Breast epithelium (tissue), 4 donors: ENCODE measurements around the gene CNIH4. TPM values are rescaled to one million over a fixed set of nuclear protein-coding genes. Genes with fewer than 3 reads are reported as not detected.

ENCODE experiments used
- DNase-seq, 2 donors: peaks; one replicate each; pipeline ENCODE4 v3.0.0-alpha.2; 2019; ENCODE audit warnings: low spot score in 2 of 2
- H3K27ac ChIP-seq, 2 donors: fragments of 200-600 bp; sonication (generic) in 1 of 2; one replicate each; pipeline ENCODE4 v1.5.1; 2016 to 2019; ENCODE audit warnings: mild to moderate bottlenecking in 1 of 2
- H3K27me3 ChIP-seq, 2 donors: fragments of 200-600 bp; sonication (generic) in 1 of 2; one replicate each; pipeline versions ENCODE4 v1.5.1 to v1.6.0; 2017 to 2019; ENCODE audit warnings: control low read depth in 1 of 2, mild to moderate bottlenecking in 1 of 2
- H3K36me3 ChIP-seq: fragments of 200-600 bp; one replicate; pipeline ENCODE4 v1.5.1; 2019
- H3K4me1 ChIP-seq, 2 donors: fragments of 200-600 bp; sonication (generic); one replicate each; pipeline ENCODE4 v1.5.1; 2016 to 2019; ENCODE audit warnings: control low read depth in 1 of 2
- H3K4me3 ChIP-seq, 3 donors: fragments of 200-600 bp; sonication (generic); 1 replicate in 2 of 3; 2 replicates in 1 of 3; pipeline ENCODE4 v1.5.1; 2016 to 2019; ENCODE audit warnings: mild to moderate bottlenecking in 3 of 3, moderate library complexity in 2 of 3
- H3K9me3 ChIP-seq, 2 donors: fragments of 200-600 bp; sonication (generic) in 1 of 2; one replicate each; pipeline ENCODE4 v1.5.1; 2016 to 2019; ENCODE audit warnings: control low read depth in 1 of 2
- POLR2A ChIP-seq: fragments of 450-650 bp; IDR thresholded peaks from one replicate; pipeline ENCODE4 v1.6.1; 2016; ENCODE audit warnings: antibody characterized with exemption, mild to moderate bottlenecking, moderate library complexity
- POLR2AphosphoS5 ChIP-seq, 3 donors: sonication (generic); formaldehyde crosslinking; IDR thresholded peaks; one replicate each; pipeline ENCODE4 v1.6.1; 2017; ENCODE audit warnings: antibody characterized with exemption in 3 of 3
- intact Hi-C: fragments of 100-400 bp; cut with DNase I; formaldehyde crosslinking; loops from one replicate; pipeline ENCODE4 v1.15.1; 2023; ENCODE audit warnings: low total_unique reads
- total RNA-seq, 3 donors: library from RNA; depleted of rRNA; stranded (reverse); fragments of >200 nt; gene quantifications; one replicate each; pipeline ENCODE4 v1.1.0, GENCODE V29; 2016
- TF ChIP-seq, protein P1 (sequence below), 3 donors: fragments of 450-650 bp; IDR thresholded peaks; one replicate each; pipeline ENCODE4 v1.5.1; 2016 to 2017; ENCODE audit warnings: antibody characterized with exemption in 3 of 3, mild to moderate bottlenecking in 3 of 3, moderate library complexity in 3 of 3

The CNIH4 gene
- total RNA-seq, 3 donors from 2014 or later, result 42.9 to 54.1 (median 43.3) TPM

DNA sequence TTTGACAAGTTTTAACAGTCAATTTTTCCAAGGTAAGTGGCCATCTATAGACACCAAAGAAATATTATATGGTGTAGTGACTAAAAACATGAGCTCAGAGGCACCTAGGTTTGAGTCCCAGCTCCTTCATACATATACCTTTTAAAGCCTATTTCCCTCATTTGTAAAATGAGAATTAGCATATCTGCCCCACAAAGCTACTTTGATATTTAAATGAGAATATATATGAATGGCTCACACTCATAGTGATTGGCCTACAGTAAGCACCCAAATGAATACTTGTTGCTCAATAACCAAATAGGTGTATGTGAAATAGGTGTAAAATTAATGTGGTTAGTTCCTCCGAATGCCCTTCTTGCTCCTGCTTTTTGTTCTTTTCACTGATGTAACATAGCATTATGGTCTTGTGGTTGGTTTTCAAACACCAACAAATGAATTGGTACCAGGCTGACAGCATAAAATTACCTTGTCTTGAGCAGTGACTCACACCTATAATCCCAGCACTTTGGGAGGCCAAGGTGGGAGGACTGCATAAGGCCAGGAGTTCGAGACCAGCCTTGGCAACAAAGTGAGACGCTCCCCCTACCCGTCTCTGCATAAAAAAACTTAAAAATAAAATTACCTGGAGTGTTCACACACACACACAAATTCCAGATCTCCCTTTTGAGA is 25.3 kb downstream of the CNIH4 start:
- Histone ChIP-seq H3K4me1 (no peaks in the 10 kb centered on the region), H3K4me3 (no peak overlapping the region), H3K27ac (no peak overlapping the region), H3K9me3 (no peaks in the 10 kb centered on the region), H3K36me3 (no peaks in the 10 kb centered on the region), H3K27me3 (no peaks in the 10 kb centered on the region)
- intact Hi-C loops, result no loop called here
- TF ChIP-seq POLR2AphosphoS5 (IDR thresholded peaks at IDR 0.05) (no peak), POLR2A (no peak)
- TF ChIP-seq, protein P1, sequence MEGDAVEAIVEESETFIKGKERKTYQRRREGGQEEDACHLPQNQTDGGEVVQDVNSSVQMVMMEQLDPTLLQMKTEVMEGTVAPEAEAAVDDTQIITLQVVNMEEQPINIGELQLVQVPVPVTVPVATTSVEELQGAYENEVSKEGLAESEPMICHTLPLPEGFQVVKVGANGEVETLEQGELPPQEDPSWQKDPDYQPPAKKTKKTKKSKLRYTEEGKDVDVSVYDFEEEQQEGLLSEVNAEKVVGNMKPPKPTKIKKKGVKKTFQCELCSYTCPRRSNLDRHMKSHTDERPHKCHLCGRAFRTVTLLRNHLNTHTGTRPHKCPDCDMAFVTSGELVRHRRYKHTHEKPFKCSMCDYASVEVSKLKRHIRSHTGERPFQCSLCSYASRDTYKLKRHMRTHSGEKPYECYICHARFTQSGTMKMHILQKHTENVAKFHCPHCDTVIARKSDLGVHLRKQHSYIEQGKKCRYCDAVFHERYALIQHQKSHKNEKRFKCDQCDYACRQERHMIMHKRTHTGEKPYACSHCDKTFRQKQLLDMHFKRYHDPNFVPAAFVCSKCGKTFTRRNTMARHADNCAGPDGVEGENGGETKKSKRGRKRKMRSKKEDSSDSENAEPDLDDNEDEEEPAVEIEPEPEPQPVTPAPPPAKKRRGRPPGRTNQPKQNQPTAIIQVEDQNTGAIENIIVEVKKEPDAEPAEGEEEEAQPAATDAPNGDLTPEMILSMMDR (IDR thresholded peaks at IDR 0.05), result no peak
- no peak for DNase-seq

GRCh38 chr1:224383218-224383617 is 26.5 kb downstream of the CNIH4 start:
- Histone ChIP-seq H3K9me3 (no peaks in the 10 kb centered on the region), H3K27me3 (no peaks in the 10 kb centered on the region), H3K27ac (no peak overlapping the region), H3K36me3 (no peaks in the 10 kb centered on the region), H3K4me1 (peaks cover 0 to 4% of the 10 kb centered on the region in 2 donors), H3K4me3 (no peak overlapping the region)
- no peak for DNase-seq
- no peak for TF ChIP-seq POLR2AphosphoS5 (IDR thresholded peaks at IDR 0.05)
- TF ChIP-seq, protein P1 (IDR thresholded peaks at IDR 0.05), result no peak
- TF ChIP-seq POLR2A, result no peak
- intact Hi-C loops, result no loop called here

DNA sequence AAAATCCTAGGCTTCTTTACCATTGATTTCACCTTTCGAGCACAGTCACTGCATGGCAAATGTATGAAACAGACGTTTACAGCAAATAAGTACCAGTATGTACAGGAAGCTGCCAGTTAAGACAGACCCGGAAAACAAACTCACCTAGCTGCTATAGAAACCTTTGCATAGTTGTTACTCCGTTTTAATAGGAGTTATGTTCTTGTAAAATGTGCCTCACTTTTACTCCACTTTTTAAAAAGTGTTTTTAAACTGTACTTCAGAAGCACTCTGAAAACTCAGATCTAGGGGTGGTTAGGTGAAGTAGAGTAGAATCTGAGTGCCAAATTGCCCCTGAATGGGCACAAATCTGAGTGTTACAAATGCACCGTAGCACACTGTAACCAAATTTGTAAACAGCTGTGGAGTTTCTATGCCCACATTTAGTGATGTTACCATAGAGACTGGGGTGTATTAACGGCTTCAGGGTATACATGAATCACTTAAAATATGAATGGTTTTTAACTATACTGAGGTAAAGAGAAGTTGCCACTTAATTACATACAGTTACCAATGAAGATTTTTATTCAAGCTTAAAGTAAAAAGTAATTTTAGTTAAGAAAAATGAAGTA is 30.7 kb downstream of the CNIH4 start:
- Histone ChIP-seq H3K27ac (no peak overlapping the region), H3K27me3 (no peaks in the 10 kb centered on the region), H3K4me1 (peaks cover 0 to 4% of the 10 kb centered on the region in 2 donors), H3K4me3 (no peak overlapping the region), H3K9me3 (no peaks in the 10 kb centered on the region), H3K36me3 (no peaks in the 10 kb centered on the region)
- no peak for DNase-seq
- TF ChIP-seq POLR2AphosphoS5 (IDR thresholded peaks at IDR 0.05), result no peak
- no peak for TF ChIP-seq POLR2A
- intact Hi-C loops, result no loop called here

DNA sequence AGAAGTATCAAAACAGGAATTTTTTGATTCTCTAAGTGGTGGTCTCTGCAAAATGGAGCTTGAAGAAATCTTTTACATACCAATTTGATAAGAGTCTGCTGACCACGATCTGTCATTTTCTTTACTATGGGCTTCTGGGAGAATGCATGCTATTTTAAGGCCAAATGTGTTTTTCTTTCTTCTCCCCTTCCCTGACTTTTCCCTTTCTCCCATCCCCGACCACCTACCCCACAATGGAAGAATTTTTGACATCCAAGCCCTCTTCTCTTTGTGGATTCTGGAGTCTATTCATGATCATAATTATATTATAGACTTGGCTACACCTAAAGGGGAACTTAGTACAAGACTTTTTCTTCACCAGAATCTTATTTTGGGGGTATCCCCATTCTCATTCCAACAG is 31.3 kb downstream of the CNIH4 start:
- intact Hi-C loops, result no loop called here
- H3K4me1 ChIP-seq, result peaks cover 0 to 4% of the 10 kb centered on the region in 2 donors
- H3K27ac ChIP-seq, result no peak overlapping the region
- DNase-seq, result no peak
- no peaks in the 10 kb centered on the region for H3K36me3 ChIP-seq
- TF ChIP-seq POLR2AphosphoS5 (IDR thresholded peaks at IDR 0.05), result no peak
- TF ChIP-seq POLR2A, result no peak
- TF ChIP-seq, protein P1 (IDR thresholded peaks at IDR 0.05), result no peak
- H3K9me3 ChIP-seq, result no peaks in the 10 kb centered on the region
- H3K27me3 ChIP-seq, result no peaks in the 10 kb centered on the region
- no peak overlapping the region for H3K4me3 ChIP-seq

DNA sequence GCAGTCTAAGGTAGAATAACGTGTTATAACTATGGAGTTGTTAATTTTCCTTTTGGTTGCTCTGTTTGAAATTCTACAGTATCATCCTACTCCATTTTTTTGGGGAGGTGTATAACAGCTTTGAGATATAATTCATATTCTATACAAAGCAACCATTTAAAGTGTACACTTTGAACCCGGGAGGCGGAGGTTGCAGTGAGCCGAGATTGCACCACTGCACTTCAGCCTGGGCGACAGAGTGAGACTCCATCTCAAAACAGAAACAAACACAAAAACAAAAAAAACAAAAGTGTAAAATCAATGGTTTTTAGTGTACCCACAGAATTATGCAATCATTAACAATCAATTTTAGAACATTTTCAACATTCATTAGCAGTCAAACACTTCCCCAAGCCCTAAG is 33.8 kb downstream of the CNIH4 start:
- H3K27ac ChIP-seq, result no peak overlapping the region
- H3K36me3 ChIP-seq, result no peaks in the 10 kb centered on the region
- no peaks in the 10 kb centered on the region for H3K9me3 ChIP-seq
- no peak overlapping the region for H3K4me3 ChIP-seq
- no peak for DNase-seq
- TF ChIP-seq POLR2AphosphoS5 (IDR thresholded peaks at IDR 0.05) (no peak), POLR2A (no peak)
- TF ChIP-seq, protein P1 (IDR thresholded peaks at IDR 0.05), result no peak
- H3K27me3 ChIP-seq, result no peaks in the 10 kb centered on the region
- H3K4me1 ChIP-seq, result peaks cover 0 to 4% of the 10 kb centered on the region in 2 donors
- intact Hi-C loops, result no loop called here
